NK-92 (cell line): ENCODE results near the gene AVPR2.

ENCODE experiments used
- DNase-seq: peaks from one replicate; lab custom pipeline; 2025; ENCODE audit not compliant: unreplicated experiment; lab: John Stamatoyannopoulos, UW

Gene AVPR2

DNA sequence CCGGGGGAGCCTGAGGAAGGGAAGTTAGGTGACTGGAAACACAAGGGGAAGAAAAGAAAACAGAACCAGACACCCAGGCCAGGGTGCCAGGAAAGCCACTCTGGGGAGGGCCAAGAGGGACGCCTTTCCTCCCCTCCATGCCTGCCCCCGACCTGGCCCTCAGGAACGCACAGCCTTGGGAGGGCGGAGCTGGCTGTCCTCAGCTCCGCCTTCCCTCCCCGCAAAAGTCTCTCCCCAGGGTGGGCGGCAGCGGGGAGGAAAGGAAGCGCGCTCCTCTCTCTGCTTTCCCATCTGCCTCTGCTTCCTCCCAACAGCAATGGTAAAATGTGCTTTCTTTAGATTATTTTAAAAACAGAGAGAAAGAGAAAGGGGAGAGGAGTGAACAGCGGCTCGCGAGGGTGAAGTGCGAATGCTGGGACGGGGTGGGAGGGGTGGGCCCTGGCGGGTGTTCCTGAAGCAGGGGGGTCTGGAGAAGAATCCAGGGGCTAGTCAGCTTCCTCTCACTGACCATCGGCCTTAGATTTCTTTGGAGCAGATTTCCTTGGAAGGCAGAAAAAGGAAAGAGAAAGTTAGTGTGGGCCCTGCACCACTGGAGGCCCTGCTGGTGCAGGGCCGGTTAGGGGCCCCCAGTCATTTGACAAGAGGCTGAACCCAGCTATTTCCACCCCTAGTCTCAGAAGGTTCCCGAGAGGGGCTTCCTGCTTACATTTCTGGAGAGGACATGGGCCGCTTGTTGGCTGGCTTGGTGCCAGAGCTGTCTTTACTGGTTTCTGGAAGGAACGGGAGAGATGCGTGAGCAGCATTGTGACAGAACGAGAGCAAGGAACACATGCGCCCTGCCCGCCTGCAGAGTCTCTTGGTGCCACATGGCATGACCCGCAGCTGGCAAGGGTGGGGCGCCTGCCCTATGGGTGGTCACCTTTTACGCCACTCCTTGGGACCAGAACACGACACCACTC, 44.7 kb downstream of the AVPR2 start:
- DNase-seq: no peak

DNA sequence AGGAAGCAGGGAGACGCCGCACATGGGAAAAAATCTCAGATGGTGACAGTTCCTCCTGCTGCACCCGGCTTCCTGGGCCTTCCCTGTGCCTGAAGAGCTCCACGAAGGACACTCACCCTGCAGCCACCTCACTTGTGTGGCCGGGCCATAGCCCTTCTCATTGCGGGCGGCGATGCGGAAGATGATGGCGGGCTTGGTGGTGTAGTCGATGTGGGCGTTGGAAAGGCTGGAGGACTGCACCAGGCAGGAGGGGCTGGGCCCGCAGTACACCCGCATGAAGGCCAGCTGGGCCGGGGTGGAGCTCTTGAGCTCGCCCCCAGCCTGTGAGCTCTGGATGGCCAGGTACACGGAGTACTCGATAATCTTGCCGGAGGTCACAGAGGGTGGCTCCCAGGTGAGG, 45.7 kb downstream of the AVPR2 start:
- no peak for DNase-seq

DNA sequence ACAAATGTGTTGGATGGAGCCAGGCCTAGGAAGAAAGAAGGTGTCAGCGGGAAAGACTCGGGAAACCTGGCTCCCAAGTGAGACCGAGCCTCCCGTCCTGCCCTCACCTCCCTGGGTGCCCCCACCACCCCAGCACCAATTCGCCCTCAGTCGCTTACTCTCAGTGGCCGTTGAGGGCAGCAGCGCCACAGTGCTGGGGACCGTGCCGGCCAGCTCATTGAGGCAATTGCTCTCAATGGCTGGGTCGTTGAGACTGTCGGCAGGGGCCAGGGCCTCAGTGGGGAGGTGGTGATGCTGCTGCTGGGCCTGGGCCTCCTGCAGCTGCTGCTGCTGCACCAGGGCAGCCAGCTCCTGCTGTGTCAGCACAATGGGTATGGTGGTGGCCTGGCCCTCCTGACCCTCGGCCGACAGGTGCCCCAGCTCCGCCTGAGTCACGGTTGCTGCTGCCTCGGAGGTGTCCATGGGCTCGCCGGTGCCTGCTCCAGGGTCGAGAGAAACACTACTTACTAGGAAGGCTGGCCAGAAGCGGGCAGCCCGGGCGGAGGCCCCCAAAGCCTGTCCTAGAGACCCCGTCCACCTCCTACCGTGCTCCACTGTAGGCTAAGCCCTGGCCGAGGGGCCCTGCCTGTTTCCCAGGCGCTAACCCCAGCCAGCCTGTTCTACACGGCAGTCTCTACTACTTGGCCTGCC, 47.4 kb downstream of the AVPR2 start:
- DNase-seq: no peak

- no peak for DNase-seq
Observed at GRCh38 chrX:153952373-153953026, 48.0 kb downstream of the AVPR2 start.

GRCh38 chrX:153953342-153953830, 48.9 kb downstream of the AVPR2 start:
- no peak for DNase-seq

DNA sequence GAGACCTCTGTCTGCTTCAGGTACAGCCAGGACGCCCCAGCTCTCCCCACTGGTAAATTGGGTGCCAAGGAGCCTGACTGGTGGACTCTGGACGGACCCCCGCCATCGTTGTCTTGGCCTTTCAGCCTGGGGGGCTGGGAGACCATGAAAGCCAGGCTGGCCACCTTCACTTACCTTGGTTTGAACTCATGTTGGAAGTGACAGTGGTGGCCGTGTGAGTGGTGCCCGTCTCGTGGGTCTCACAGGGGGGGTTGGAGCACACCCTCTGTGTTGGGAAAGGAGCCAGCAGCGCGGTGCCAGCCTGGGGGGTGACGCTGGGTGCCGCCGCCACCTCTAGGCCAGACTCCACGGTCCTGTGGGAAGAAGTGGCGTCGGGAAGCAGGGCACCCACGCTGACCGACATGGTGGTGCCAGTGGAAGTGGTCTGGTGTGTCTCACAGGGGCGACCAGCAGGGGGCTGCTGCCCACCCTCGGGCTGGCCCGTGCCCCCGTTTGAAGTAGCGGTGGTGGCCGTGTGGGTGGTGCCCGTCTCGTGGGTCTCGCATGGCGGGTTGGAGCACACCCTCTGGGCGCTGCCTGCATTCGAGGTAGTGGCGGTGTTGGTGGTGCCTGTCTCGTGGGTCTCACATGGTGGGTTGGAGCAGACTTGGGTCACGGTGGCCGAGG, 49.6 kb downstream of the AVPR2 start:
- no peak for DNase-seq

DNA sequence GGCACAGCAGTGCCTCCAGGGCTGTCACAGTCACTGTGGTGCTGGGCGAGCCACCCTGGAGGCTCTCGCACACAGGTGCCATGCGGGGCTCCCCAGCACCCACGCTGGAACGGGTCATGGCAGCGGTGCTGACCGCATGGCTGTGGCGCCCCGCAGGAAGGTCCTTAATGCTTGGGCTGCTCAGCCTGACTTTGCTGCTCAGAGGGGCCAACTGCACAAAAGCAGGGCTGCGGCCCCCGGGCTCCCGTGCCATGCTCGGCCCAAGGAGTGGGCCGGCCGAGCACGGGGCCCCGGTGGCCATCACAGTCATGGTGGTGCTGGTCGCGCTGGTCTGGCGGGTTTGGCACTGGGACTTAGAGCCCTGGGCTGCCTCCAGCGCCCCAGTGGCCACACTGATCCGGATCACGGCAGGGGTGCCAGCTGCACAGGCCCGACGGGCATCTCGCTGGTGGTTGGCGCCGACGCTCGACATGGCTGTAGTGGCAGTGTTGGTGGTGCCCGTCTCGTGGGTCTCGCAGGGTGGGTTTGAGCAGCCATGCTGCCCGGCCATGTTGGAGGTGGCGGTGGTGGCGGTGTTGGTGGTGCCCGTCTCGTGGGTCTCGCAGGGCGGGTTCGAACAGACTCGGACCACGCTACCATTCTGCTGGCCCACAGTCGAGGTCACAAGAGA, 50.2 kb downstream of the AVPR2 start:
- no peak for DNase-seq

DNA sequence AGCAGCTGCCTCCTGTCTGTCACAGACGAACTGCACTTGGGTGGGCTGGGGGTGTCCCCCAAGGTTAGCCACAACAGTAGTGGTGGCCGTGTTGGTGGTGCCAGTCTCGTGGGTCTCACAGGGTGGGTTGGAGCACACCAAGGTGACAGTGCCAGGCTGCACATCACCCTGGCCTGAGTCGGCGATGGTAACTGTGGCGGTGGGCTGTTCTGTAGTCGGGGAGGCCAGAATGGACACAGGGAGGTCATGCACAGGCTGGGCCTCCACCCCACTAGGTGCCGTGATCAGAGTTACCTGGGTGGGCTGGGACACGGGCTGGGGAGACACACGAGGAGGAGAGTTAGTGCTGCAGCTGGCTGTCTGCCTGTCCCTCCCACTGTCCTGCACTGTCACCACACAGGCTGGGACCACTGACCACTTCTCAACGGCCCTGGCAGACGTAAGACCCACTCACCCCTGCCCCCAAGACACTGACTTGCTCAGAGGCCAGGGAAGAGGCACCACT, 50.8 kb downstream of the AVPR2 start:
- no peak for DNase-seq

DNA sequence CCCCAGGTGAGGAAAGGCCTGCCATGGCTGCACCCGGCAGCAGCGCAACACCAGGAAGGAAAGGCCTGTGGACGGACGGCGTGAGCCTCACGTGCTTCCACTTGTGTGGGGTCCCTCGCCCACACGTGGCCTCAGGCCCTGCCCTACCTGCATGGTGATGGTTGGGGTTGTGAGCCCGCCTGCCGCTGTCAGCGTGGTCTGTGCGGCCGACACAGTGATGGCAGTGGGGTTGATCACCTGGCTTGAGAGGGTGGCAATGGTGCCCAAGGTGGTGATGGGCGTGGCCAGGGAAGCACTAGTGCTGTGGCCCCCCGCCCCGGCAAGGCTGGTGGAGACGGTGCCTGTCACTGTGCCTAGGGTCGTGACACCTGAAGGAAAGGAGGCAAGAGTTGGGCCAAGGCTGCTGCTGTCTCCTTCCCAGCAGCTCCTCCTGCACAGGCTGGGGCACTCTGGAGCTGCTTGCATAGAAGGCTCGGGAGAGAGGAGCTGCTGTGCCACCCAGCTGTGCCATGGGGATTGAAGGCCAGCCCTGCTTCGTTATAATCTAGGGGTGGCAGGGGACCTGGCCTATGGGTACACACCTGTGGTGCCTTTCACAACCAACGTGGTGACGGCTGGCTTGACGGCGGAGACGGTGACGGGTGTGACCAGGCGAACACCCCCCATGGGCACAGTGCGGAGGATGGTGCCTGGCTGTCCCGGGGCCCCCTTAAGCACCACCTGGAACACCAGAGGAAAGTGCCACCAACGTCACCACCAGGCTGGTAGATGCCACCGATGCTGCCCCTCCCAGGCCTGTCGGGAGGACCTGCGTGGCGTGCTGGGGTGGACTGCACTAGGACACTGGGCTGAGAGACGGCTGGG, 51.8 kb downstream of the AVPR2 start:
- DNase-seq: no peak
